H9 (cell line): ENCODE measurements around the gene PPP2R2B. TPM values are rescaled to one million over a fixed set of nuclear protein-coding genes. Genes with fewer than 3 reads are reported as not detected.

ENCODE experiments used
- DNase-seq: peaks from one replicate; pipeline ENCODE4 v3.0.0-alpha.2; 2017
- H2AFZ ChIP-seq: one replicate; pipeline ENCODE4 v1.6.1; 2013; ENCODE audit warnings: mild to moderate bottlenecking, low read length, control low read depth, moderate library complexity
- H2AK5ac ChIP-seq: 2 replicates; pipeline ENCODE4 v1.6.1; 2013; ENCODE audit warnings: low read length, control low read depth, mixed read lengths; ENCODE audit not compliant: insufficient read length
- H2BK120ac ChIP-seq: one replicate; pipeline ENCODE4 v1.6.1; 2013; ENCODE audit warnings: low read depth, mild to moderate bottlenecking, low read length, control low read depth, inconsistent platforms; ENCODE audit not compliant: poor library complexity, severe bottlenecking
- H2BK12ac ChIP-seq: 2 replicates; pipeline ENCODE4 v1.6.1; 2013; ENCODE audit warnings: low read length, control low read depth, mixed read lengths, low read depth; ENCODE audit not compliant: insufficient read length
- H2BK15ac ChIP-seq: 2 replicates; pipeline ENCODE4 v1.6.1; 2013; ENCODE audit warnings: low read depth, low read length, control low read depth
- H2BK20ac ChIP-seq: one replicate; pipeline ENCODE4 v1.6.1; 2013; ENCODE audit warnings: low read depth, mild to moderate bottlenecking, low read length, control low read depth, inconsistent platforms; ENCODE audit not compliant: poor library complexity, severe bottlenecking
- H2BK5ac ChIP-seq: 2 replicates; pipeline ENCODE4 v1.6.1; 2013; ENCODE audit warnings: low read length, control low read depth, mixed read lengths; ENCODE audit not compliant: insufficient read length
- H3K14ac ChIP-seq: 2 replicates; pipeline ENCODE4 v1.6.1; 2013; ENCODE audit warnings: low read length, control low read depth; ENCODE audit not compliant: insufficient read depth
- H3K18ac ChIP-seq: 2 replicates; pipeline ENCODE4 v1.6.1; 2013; ENCODE audit warnings: low read depth, mild to moderate bottlenecking, mixed read lengths, low read length, control low read depth; ENCODE audit not compliant: insufficient read length
- H3K23ac ChIP-seq: 2 replicates; pipeline ENCODE4 v1.6.1; 2013; ENCODE audit warnings: low read length, control low read depth, mixed read lengths, low read depth; ENCODE audit not compliant: insufficient read length
- H3K23me2 ChIP-seq: 2 replicates; pipeline ENCODE4 v1.6.1; 2013; ENCODE audit warnings: low read depth, mild to moderate bottlenecking, mixed read lengths, low read length, control low read depth; ENCODE audit not compliant: insufficient read length, poor library complexity, severe bottlenecking
- H3K27ac ChIP-seq: 2 replicates; pipeline ENCODE4 v1.5.1; 2013; ENCODE audit warnings: low read length, control low read depth, mixed read lengths, low read depth; ENCODE audit not compliant: insufficient read length
- H3K27me3 ChIP-seq: 2 replicates; pipeline ENCODE4 v1.6.1; 2013; ENCODE audit warnings: low read length, control low read depth, inconsistent platforms; ENCODE audit not compliant: insufficient read depth
- H3K4ac ChIP-seq: 2 replicates; pipeline ENCODE4 v1.6.1; 2013; ENCODE audit warnings: low read depth, mild to moderate bottlenecking, control low read depth, inconsistent platforms, low read length, moderate library complexity
- H3K4me1 ChIP-seq: 2 replicates; pipeline ENCODE4 v1.6.1; 2013; ENCODE audit warnings: low read length, control low read depth, inconsistent platforms; ENCODE audit not compliant: insufficient read depth
- H3K4me2 ChIP-seq: 2 replicates; pipeline ENCODE4 v1.6.1; 2013; ENCODE audit warnings: low read length, control low read depth, mixed read lengths; ENCODE audit not compliant: insufficient read length, insufficient read depth
- H3K56ac ChIP-seq: 2 replicates; pipeline ENCODE4 v1.6.1; 2013; ENCODE audit warnings: low read depth, mild to moderate bottlenecking, mixed read lengths, low read length, control low read depth; ENCODE audit not compliant: insufficient read length
- H3K79me1 ChIP-seq: 2 replicates; pipeline ENCODE4 v1.6.1; 2013; ENCODE audit warnings: low read depth, mild to moderate bottlenecking, moderate library complexity, low read length, control low read depth, inconsistent platforms; ENCODE audit not compliant: insufficient read depth, poor library complexity, severe bottlenecking
- H3K79me2 ChIP-seq: 2 replicates; pipeline ENCODE4 v1.6.1; 2013; ENCODE audit warnings: low read length, control low read depth, inconsistent platforms; ENCODE audit not compliant: insufficient read depth
- H3K9ac ChIP-seq: 2 replicates; pipeline ENCODE4 v1.6.1; 2013; ENCODE audit warnings: low read length, control low read depth, mixed read lengths; ENCODE audit not compliant: insufficient read length; ENCODE audit errors: extremely low read depth
- H3K9me3 ChIP-seq: one replicate; pipeline ENCODE4 v1.6.1; 2013; ENCODE audit warnings: low read depth, low read length, inconsistent platforms; ENCODE audit not compliant: control insufficient read depth
- H3T11ph ChIP-seq: one replicate; pipeline ENCODE4 v1.6.1; 2013; ENCODE audit warnings: mild to moderate bottlenecking, low read length, control low read depth, inconsistent platforms
- H4K20me1 ChIP-seq: one replicate; pipeline ENCODE4 v1.6.1; 2013; ENCODE audit not compliant: control insufficient read depth, insufficient read length, insufficient read depth
- H4K5ac ChIP-seq: 2 replicates; pipeline ENCODE4 v1.6.1; 2013; ENCODE audit warnings: low read depth, mild to moderate bottlenecking, mixed read lengths, low read length, control low read depth; ENCODE audit not compliant: insufficient read length
- H4K8ac ChIP-seq: replicated peaks from 2 replicates; pipeline ENCODE4 v1.6.1; 2013; ENCODE audit warnings: low read length, control low read depth, mixed read lengths, low read depth; ENCODE audit not compliant: insufficient read length
- H4K91ac ChIP-seq: 2 replicates; pipeline ENCODE4 v1.6.1; 2013; ENCODE audit warnings: low read depth, mild to moderate bottlenecking, moderate library complexity, mixed read lengths, low read length, control low read depth; ENCODE audit not compliant: insufficient read length
- H3K27ac Mint-ChIP-seq, 3 experiments: 2 replicates in 2 of 3; 3 replicates in 1 of 3; pipeline ENCODE4 v1.8.0; 2020 to 2021; ENCODE audit warnings: mixed read lengths in 3 of 3, mild to moderate bottlenecking in 1 of 3, moderate library complexity in 1 of 3
- H3K27me3 Mint-ChIP-seq: 2 replicates; pipeline ENCODE4 v1.8.0; 2021; ENCODE audit warnings: low read depth, mild to moderate bottlenecking, moderate library complexity, mixed read lengths
- H3K36me3 Mint-ChIP-seq, 3 experiments: 2 replicates in 2 of 3; 3 replicates in 1 of 3; pipeline ENCODE4 v1.8.0; 2020 to 2021; ENCODE audit warnings: low read depth in 3 of 3, mixed read lengths in 3 of 3; ENCODE audit not compliant: insufficient read depth in 1 of 3
- H3K4me1 Mint-ChIP-seq, 2 experiments: 2 replicates each; pipeline ENCODE4 v1.8.0; 2020; ENCODE audit warnings: mixed read lengths in 2 of 2
- H3K4me3 Mint-ChIP-seq, 2 experiments: 2 replicates in 1 of 2; 3 replicates in 1 of 2; pipeline ENCODE4 v1.8.0; 2020 to 2021; ENCODE audit warnings: mild to moderate bottlenecking in 2 of 2, mixed read lengths in 2 of 2, moderate library complexity in 1 of 2
- H3K9me3 Mint-ChIP-seq, 2 experiments: 2 replicates in 1 of 2; 3 replicates in 1 of 2; pipeline ENCODE4 v1.8.0; 2020; ENCODE audit warnings: mild to moderate bottlenecking in 2 of 2, mixed read lengths in 2 of 2, moderate library complexity in 1 of 2
- CTCF ChIP-seq: fragments of 200-600 bp; sonication (generic); conservative IDR thresholded peaks from 3 replicates; pipeline ENCODE4 v1.8.0; 2021; ENCODE audit warnings: antibody characterized with exemption, mild to moderate bottlenecking
- WGBS: extraction: QIAGEN DNeasy Blood & Tissue Kit; methylation state at CpG from one replicate; pipeline ENCODE4 v1.1.7; 2013; ENCODE audit warnings: missing lambda C conversion rate, low lambda C conversion rate, mixed read lengths; ENCODE audit not compliant: insufficient read length; ENCODE audit errors: extremely low coverage; 5-methylcytosine and 5-hydroxymethylcytosine counted together
- total RNA-seq: library from RNA; stranded (reverse); gene quantifications from 2 replicates; pipeline ENCODE4 v1.2.1, GENCODE V29; 2021

Gene PPP2R2B
- total RNA-seq, 1 experiment from 2014 or later: 14.3 TPM

DNA sequence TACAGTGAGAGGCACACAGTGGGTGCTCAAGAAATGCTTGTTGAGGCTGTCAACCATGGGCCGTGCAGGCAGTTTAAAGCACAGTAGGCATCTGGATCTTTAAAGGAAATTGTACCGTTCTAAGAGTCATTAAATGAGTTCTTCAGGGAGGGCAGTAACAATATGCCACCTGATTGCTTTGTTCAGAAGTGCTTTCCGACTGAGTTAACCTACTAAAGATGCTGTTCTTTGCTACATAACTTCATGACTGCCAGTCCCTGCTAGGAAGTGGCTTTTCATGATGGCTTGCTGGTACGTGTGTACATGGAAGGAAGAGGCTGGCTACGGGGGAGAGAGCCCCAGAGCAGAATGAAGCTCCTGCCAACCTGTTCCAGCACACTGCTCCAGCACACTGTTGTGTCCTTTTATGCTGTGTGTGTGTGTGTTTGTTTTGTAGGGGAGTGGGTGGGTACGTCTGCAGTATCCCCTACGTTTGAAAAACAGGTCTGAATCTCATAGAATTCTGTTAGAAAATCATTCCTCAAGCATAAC is 41.9 kb upstream of the PPP2R2B start:
- no peak overlapping the region for H3K56ac ChIP-seq
- H3K4me2 ChIP-seq: no peak overlapping the region
- H2BK12ac ChIP-seq: no peak overlapping the region
- no peaks in the 10 kb centered on the region for H3K79me2 ChIP-seq
- H2AK5ac ChIP-seq: no peak overlapping the region
- no peak overlapping the region for H4K8ac ChIP-seq
- H3K23ac ChIP-seq: no peak overlapping the region
- H4K20me1 ChIP-seq: no peaks in the 10 kb centered on the region
- no peak overlapping the region for H2AFZ ChIP-seq
- H3K9ac ChIP-seq: no peak overlapping the region
- no peak for TF ChIP-seq CTCF
- H2BK5ac ChIP-seq: no peak overlapping the region
- no CpG with 5 or more reads among the region's 7 CpGs for WGBS
- Mint-ChIP-seq H3K27me3 (no peaks in the 10 kb centered on the region; the same call in 1 of the 2 replicates), H3K36me3 (no peaks in the 10 kb centered on the region), H3K9me3 (no peaks in the 10 kb centered on the region), H3K4me3 (no peak overlapping the region), H3K27ac (peak overlapping the region in 2 of 3 experiments; percentile 28 to 91; a peak in 4 of 7 replicates), H3K4me1 (peaks cover 17 to 27% of the 10 kb centered on the region in 2 experiments)
- no peak overlapping the region for H3K14ac ChIP-seq
- DNase-seq: no peak
- no peak overlapping the region for H3T11ph ChIP-seq
- no peak overlapping the region for H3K27ac ChIP-seq
- H2BK20ac ChIP-seq: no peak overlapping the region
- H3K4me1 ChIP-seq: no peaks in the 10 kb centered on the region
- H3K4ac ChIP-seq: no peak overlapping the region
- no peaks in the 10 kb centered on the region for H3K23me2 ChIP-seq
- no peaks in the 10 kb centered on the region for H3K27me3 ChIP-seq
- H3K79me1 ChIP-seq: no peaks in the 10 kb centered on the region
- no peak overlapping the region for H4K91ac ChIP-seq
- H2BK120ac ChIP-seq: no peak overlapping the region
- H4K5ac ChIP-seq: no peak overlapping the region
- H3K18ac ChIP-seq: peak overlapping the region; percentile 58
- no peak overlapping the region for H2BK15ac ChIP-seq
- no peaks in the 10 kb centered on the region for H3K9me3 ChIP-seq
